Measurements from ENCODE around the gene LSM4.
"Not testable (repeated sequence)": the region's sequence is repeated elsewhere in the genome, so short reads cannot be mapped to it uniquely, and the experiment has no call there.

- TF ChIP-seq CTCF (conservative IDR thresholded peaks at IDR 0.05 in 1 of 2, IDR thresholded peaks at IDR 0.05 in 1 of 2; ENCODE audit: extremely low read depth in 1 of 2, insufficient read depth in 1 of 2, low read depth in 1 of 2, low read length in 2 of 2); EZH2 (IDR thresholded peaks at IDR 0.05; ENCODE audit: borderline replicate concordance, low read length): not testable (repeated sequence)
These were observed 26.0 kb upstream of the LSM4 start for GRCh38 chr19:18348818-18349339.

All from mammary epithelial cell (primary cell).